HepG2 (cell line): ENCODE results near the gene MACROD2. TPM values are rescaled to one million over a fixed set of nuclear protein-coding genes. Genes with fewer than 3 reads are reported as not detected.

Source experiments
- ATAC-seq: fragments of 200-7000 bp; cut with Tn5 transposase; 3 replicates; pipeline ENCODE4 v1.9.1; 2020; ENCODE audit warnings: mild to moderate bottlenecking, moderate library complexity
- Bru-seq: library from RNA; stranded (reverse); fragments of 400-500 nt; gene quantifications from one replicate; lab custom pipeline; 2021; lab: Mats Ljungman, UMichigan
- BruChase-seq, 2 experiments: library from RNA; stranded (reverse); fragments of 400-500 nt; gene quantifications; one replicate each; lab custom pipeline; 2021; lab: Mats Ljungman, UMichigan
- BruUV-seq: library from RNA; stranded (reverse); fragments of 400-500 nt; replicated peaks from 2 replicates; lab custom pipeline; 2021; lab: Mats Ljungman, UMichigan
- CTCF ChIA-PET: fragments of 300-600 bp; formaldehyde crosslinking; extraction: SDS; loops from one replicate; lab custom pipeline; 2021; ENCODE audit warnings: low total read pairs, inconsistent platforms, low intra/inter-chr PET ratio; lab: Yijun Ruan, JAX
- POLR2A ChIA-PET: fragments of 350-600 bp; sonication (Branson Sonifier 250); formaldehyde crosslinking; loops from one replicate; lab custom pipeline; 2020; ENCODE audit warnings: antibody characterized with exemption, inconsistent platforms; lab: Yijun Ruan, JAX
- DNase-seq: peaks from one replicate; pipeline ENCODE4 v3.0.0-alpha.2; 2015; ENCODE audit warnings: low spot score
- FAIRE-seq: peaks from 3 replicates; lab custom pipeline; 2011; peaks lifted over from hg19 to GRCh38; lab: Jason Lieb, UNC
- H2AFZ ChIP-seq: one replicate; pipeline ENCODE4 v1.6.1; 2011; ENCODE audit warnings: low read length, inconsistent platforms
- H3K27ac ChIP-seq: fragments of 300-600 bp; 3 replicates; pipeline ENCODE4 v1.8.0; 2011; ENCODE audit warnings: mixed run types, mild to moderate bottlenecking, mixed read lengths, low read length, inconsistent platforms; ENCODE audit not compliant: insufficient read depth; ENCODE audit errors: extremely low read length
- H3K27me3 ChIP-seq, 2 experiments: fragments of 200-600 bp in 1 of 2; 2 replicates in 1 of 2; 3 replicates in 1 of 2; pipeline versions ENCODE4 v1.6.0 to v1.8.0; 2011; ENCODE audit warnings: low read length in 2 of 2, mild to moderate bottlenecking in 2 of 2, moderate library complexity in 2 of 2, inconsistent platforms in 1 of 2; ENCODE audit not compliant: insufficient read depth in 2 of 2, control insufficient read depth in 1 of 2
- H3K36me3 ChIP-seq, 2 experiments: fragments of 200-600 bp in 1 of 2; replicated peaks in 1 of 2; 2 replicates in 1 of 2; 3 replicates in 1 of 2; pipeline versions ENCODE4 v1.5.1 to v1.8.0; 2011; ENCODE audit warnings: low read length in 2 of 2, inconsistent platforms in 1 of 2; ENCODE audit not compliant: insufficient read depth in 2 of 2, control insufficient read depth in 1 of 2
- H3K4me1 ChIP-seq: 2 replicates; pipeline ENCODE4 v1.5.1; 2012; ENCODE audit warnings: low read length, inconsistent platforms; ENCODE audit not compliant: insufficient read depth
- H3K4me2 ChIP-seq: 2 replicates; pipeline ENCODE4 v1.6.0; 2011; ENCODE audit warnings: low read depth, low read length, inconsistent platforms
- H3K4me3 ChIP-seq, 3 experiments: fragments of 200-600 bp in 1 of 3; sonication (generic), shearing (Covaris generic) in 1 of 3; replicated peaks in 1 of 3; 2 replicates each; pipeline ENCODE4 v1.5.1; 2011 to 2016; ENCODE audit warnings: low read length in 3 of 3, inconsistent platforms in 2 of 3, low read depth in 2 of 3, mild to moderate bottlenecking in 2 of 3, control low read depth in 1 of 3, mixed read lengths in 1 of 3; ENCODE audit not compliant: insufficient read depth in 1 of 3
- H3K79me2 ChIP-seq: one replicate; pipeline ENCODE4 v1.6.1; 2011; ENCODE audit warnings: low read length, inconsistent platforms; ENCODE audit not compliant: insufficient read depth
- H3K9ac ChIP-seq: 2 replicates; pipeline ENCODE4 v1.6.0; 2011; ENCODE audit warnings: mild to moderate bottlenecking, low read depth, low read length, inconsistent platforms; ENCODE audit not compliant: insufficient read depth
- H3K9me3 ChIP-seq: 2 replicates; pipeline ENCODE4 v1.5.1; 2012; ENCODE audit warnings: mild to moderate bottlenecking, low read length
- H4K20me1 ChIP-seq: 2 replicates; pipeline ENCODE4 v1.6.0; 2011; ENCODE audit warnings: inconsistent platforms, mild to moderate bottlenecking, low read length, moderate library complexity; ENCODE audit not compliant: insufficient read depth
- ATF5 ChIP-seq: sonication (generic); formaldehyde crosslinking; IDR thresholded peaks from 2 replicates; pipeline ENCODE4 v1.4.0; 2020; ENCODE audit warnings: mild to moderate bottlenecking, low read depth, missing genetic modification reagents
- CBX1 ChIP-seq: IDR thresholded peaks from one replicate; pipeline ENCODE4 v1.6.1; 2016; ENCODE audit warnings: antibody characterized with exemption, low read depth
- CBX2 ChIP-seq, 2 experiments: fragments of 200-600 bp in 1 of 2; sonication (generic); formaldehyde crosslinking in 1 of 2; IDR thresholded peaks; 2 replicates each; pipeline versions ENCODE4 v1.7.0 to v1.8.1; 2018 to 2022; ENCODE audit warnings: low read depth in 2 of 2, low read length in 1 of 2, mild to moderate bottlenecking in 1 of 2, missing genetic modification reagents in 1 of 2
- EED ChIP-seq: sonication (generic); formaldehyde crosslinking; IDR thresholded peaks from 2 replicates; pipeline ENCODE4 v1.5.0; 2020; ENCODE audit warnings: mild to moderate bottlenecking, missing genetic modification reagents
- GMEB1 ChIP-seq: sonication (generic); formaldehyde crosslinking; IDR thresholded peaks from 2 replicates; pipeline ENCODE4 v1.5.1; 2020; ENCODE audit warnings: missing genetic modification reagents, mild to moderate bottlenecking, borderline replicate concordance
- MEIS1 ChIP-seq: sonication (generic); formaldehyde crosslinking; IDR thresholded peaks from 2 replicates; pipeline ENCODE4 v1.9.0; 2021; ENCODE audit warnings: mild to moderate bottlenecking, missing genetic modification reagents, moderate library complexity, borderline replicate concordance
- PCBP1 ChIP-seq: fragments of 200-400 bp; formaldehyde crosslinking; IDR thresholded peaks from 2 replicates; pipeline ENCODE4 v1.6.1; 2017; ENCODE audit warnings: mild to moderate bottlenecking, low read depth, low read length, borderline replicate concordance
- PITX1 ChIP-seq: sonication (generic); formaldehyde crosslinking; IDR thresholded peaks from 2 replicates; pipeline ENCODE4 v1.5.1; 2020; ENCODE audit warnings: mild to moderate bottlenecking, missing genetic modification reagents
- POLR2A ChIP-seq, 2 experiments: IDR thresholded peaks; 2 replicates each; pipeline ENCODE4 v1.6.1; 2011; ENCODE audit warnings: low read depth in 2 of 2, low read length in 2 of 2, mild to moderate bottlenecking in 1 of 2, moderate library complexity in 1 of 2; ENCODE audit not compliant: insufficient read depth in 1 of 2
- SMARCC2 ChIP-seq: fragments of 450-650 bp; IDR thresholded peaks from 2 replicates; pipeline ENCODE4 v1.6.1; 2017; ENCODE audit warnings: antibody characterized with exemption, mild to moderate bottlenecking
- ZNF280B ChIP-seq: sonication (generic); formaldehyde crosslinking; IDR thresholded peaks from 2 replicates; pipeline ENCODE4 v1.5.0; 2020; ENCODE audit warnings: missing genetic modification reagents, mild to moderate bottlenecking, borderline replicate concordance
- ZNF784 ChIP-seq: sonication (generic); formaldehyde crosslinking; IDR thresholded peaks from 2 replicates; pipeline ENCODE4 v1.5.1; 2020; ENCODE audit warnings: missing genetic modification reagents, mild to moderate bottlenecking, borderline replicate concordance
- ZNF891 ChIP-seq: sonication (generic); formaldehyde crosslinking; IDR thresholded peaks from 2 replicates; pipeline ENCODE4 v1.5.0; 2020; ENCODE audit warnings: mild to moderate bottlenecking, missing genetic modification reagents
- WGBS: methylation state at CpG from one replicate; pipeline ENCODE4 v1.1.6; 2017; ENCODE audit warnings: low lambda C conversion rate; 5-methylcytosine and 5-hydroxymethylcytosine counted together
- in situ Hi-C: cut with HindIII; loops from 2 replicates; pipeline ENCODE4 v1.10.0; 2017; ENCODE audit warnings: low pct_unique_long_range_greater_than_20kb; ENCODE audit not compliant: extremely low pct_ligation_motif_present
- intact Hi-C: fragments of 100-400 bp; cut with micrococcal nuclease; formaldehyde crosslinking; loops from one replicate; pipeline ENCODE4 v1.10.0; 2022; ENCODE audit not compliant: unreplicated experiment
- long read RNA-seq, 2 experiments: library from RNA in 1 of 2; library from polyadenylated mRNA in 1 of 2; stranded (forward) in 1 of 2; unstranded in 1 of 2; transcript quantifications; one replicate each; pipeline ENCODE4 v2.0.0, GENCODE V29; 2019 to 2022
- polyA minus RNA-seq, 3 experiments: library from RNA; depleted of rRNA, polyadenylated mRNA; stranded (reverse); fragments of >200 nt; gene quantifications; 2 replicates each; pipeline ENCODE4 v1.2.3, GENCODE V29; 2011; ENCODE audit warnings: low replicate concordance in 1 of 3
- polyA plus RNA-seq, 8 experiments: library from polyadenylated mRNA; depleted of rRNA in 3 of 8; stranded (reverse) in 7 of 8; unstranded in 1 of 8; fragments of >200 nt; fragmentation: Illumina TruSeq in 4 of 8; extraction: Trizol in 4 of 8; gene quantifications; 2 replicates each; pipeline versions ENCODE4 v1.2.1 to v1.2.3, GENCODE V29; 2011 to 2016; ENCODE audit warnings: low read depth in 4 of 8, missing spikeins in 1 of 8, mixed read lengths in 1 of 8; ENCODE audit not compliant: insufficient read depth in 1 of 8
- total RNA-seq, 5 experiments: library from RNA; depleted of rRNA; stranded (reverse); fragments of >200 nt; fragmentation: Illumina TruSeq; extraction: Trizol; gene quantifications; 2 replicates each; pipeline ENCODE4 v1.2.3, GENCODE V29; 2016; ENCODE audit warnings: low read depth in 1 of 5

MACROD2 gene
- total RNA-seq (2016; rRNA removed; fragmentation: Illumina TruSeq; extraction: Trizol): 0.35 and 0.51 TPM in 2 replicates
- not detected in 2 replicates for total RNA-seq (2016; cell fraction: cytosol; rRNA removed; fragmentation: Illumina TruSeq; extraction: Trizol; ENCODE audit: low read depth)
- total RNA-seq (2016; cell fraction: insoluble cytoplasmic fraction; rRNA removed; fragmentation: Illumina TruSeq; extraction: Trizol): 0.28 and 0.50 TPM in 2 replicates
- total RNA-seq (2016; cell fraction: membrane; rRNA removed; fragmentation: Illumina TruSeq; extraction: Trizol): 0.15 TPM in 1 of 2 replicates, not detected in the other
- total RNA-seq (2016; cell fraction: nucleus; rRNA removed; fragmentation: Illumina TruSeq; extraction: Trizol): 1.7 and 2.8 TPM in 2 replicates
- polyA plus RNA-seq (2011; rRNA removed): 0.13 and 0.21 TPM in 2 replicates
- 0.07 and 0.10 TPM in 2 replicates for polyA plus RNA-seq (2011; cell fraction: cytosol; rRNA removed)
- polyA plus RNA-seq (2011; cell fraction: nucleus; rRNA removed): 0.85 and 1.2 TPM in 2 replicates
- polyA plus RNA-seq (2012): 0.43 and 0.80 TPM in 2 replicates
- 0.24 TPM in 1 of 2 replicates, not detected in the other for polyA plus RNA-seq (2016; cell fraction: cytosol; fragmentation: Illumina TruSeq; extraction: Trizol; ENCODE audit: low read depth)
- 0.25 and 0.30 TPM in 2 replicates for polyA plus RNA-seq (2016; cell fraction: insoluble cytoplasmic fraction; fragmentation: Illumina TruSeq; extraction: Trizol; ENCODE audit: low read depth)
- polyA plus RNA-seq (2016; cell fraction: membrane; fragmentation: Illumina TruSeq; extraction: Trizol; ENCODE audit: low read depth): 0.20 and 0.45 TPM in 2 replicates
- 0.46 TPM in 1 of 2 replicates, not detected in the other for polyA plus RNA-seq (2016; cell fraction: nucleus; fragmentation: Illumina TruSeq; extraction: Trizol; ENCODE audit: insufficient read depth, low read depth)
- polyA minus RNA-seq (2011; rRNA and poly(A)+ RNA removed; ENCODE audit: low replicate concordance): 1.2 and 4.1 TPM in 2 replicates
- polyA minus RNA-seq (2011; cell fraction: cytosol; rRNA and poly(A)+ RNA removed): not detected in 2 replicates
- 7.5 and 7.8 TPM in 2 replicates for polyA minus RNA-seq (2011; cell fraction: nucleus; rRNA and poly(A)+ RNA removed)
- Bru-seq, nascent RNA: percentile 18 among the genes with signal in this experiment
- percentile 21 among the genes with signal in this experiment for BruChase-seq, experiment 1, labeled RNA remaining after a 6-hour chase
- BruChase-seq, experiment 2, labeled RNA remaining after a 2-hour chase: percentile 25 among the genes with signal in this experiment
- long read RNA-seq, experiment 1: 0 reads
- long read RNA-seq, experiment 2: 0 reads

GRCh38 chr20:13995086-13995665, at the start of gene MACROD2:
Gene MACROD2 (plus strand): TSS chr20:13995516.
- Histone ChIP-seq H3K79me2 (no peaks in the 10 kb centered on the region), H3K4me1 (peaks cover 7% of the 10 kb centered on the region; the same call in 1 of the 2 replicates), H3K27me3 (peaks cover 4 to 22% of the 10 kb centered on the region in 2 experiments; a peak in 4 of 5 replicates), H4K20me1 (no peaks in the 10 kb centered on the region), H3K4me3 (peak within 1 kb of the TSS; percentile 35 to 65 (median 64); a peak in 4 of 6 replicates), H3K9me3 (peaks cover 25% of the 10 kb centered on the region), H3K36me3 (no peaks in the 10 kb centered on the region), H3K9ac (no peak within 1 kb of the TSS), H2AFZ (no peak within 1 kb of the TSS), H3K27ac (no peak within 1 kb of the TSS), H3K4me2 (peak within 1 kb of the TSS; percentile 63)
- no TSS peak for BruUV-seq
- peak; percentile 92 for ATAC-seq
- intact Hi-C loops: no loop called here
- in situ Hi-C loops: no loop called here
- 11% methylated on average over 47 of the region's 61 CpGs for WGBS
- no peak for FAIRE-seq
- ChIA-PET CTCF (no interaction called here), POLR2A (no interaction called here)
- peak; percentile 49 for DNase-seq
- TF ChIP-seq MEIS1 (CRISPR knock-in tag) (peak; percentile 79), ZNF280B (peak; percentile 68; the same call in 1 of the 2 replicates), CBX1 (no peak), EED (CRISPR knock-in tag) (peak; percentile 84; the same call in 1 of the 2 replicates), SMARCC2 (no peak), ATF5 (no peak), PCBP1 (0 out of 2 replicates have a peak, but pooled peaks have one; percentile 1), POLR2A (IDR thresholded peaks at IDR 0.05; ENCODE audit: insufficient read depth in 1 of 2, low read depth in 2 of 2, low read length in 2 of 2) (no peak), PITX1 (0 out of 2 replicates have a peak, but pooled peaks have one; percentile 28), GMEB1 (CRISPR knock-in tag) (peak; percentile 27; the same call in 1 of the 2 replicates), CBX2 (IDR thresholded peaks at IDR 0.05; ENCODE audit: low read depth, low read length) (no peak), CBX2 (CRISPR knock-in tag; IDR thresholded peaks at IDR 0.05; ENCODE audit: low read depth) (no peak), ZNF784 (0 out of 2 replicates have a peak, but pooled peaks have one; percentile 19), ZNF891 (CRISPR knock-in tag) (0 out of 2 replicates have a peak, but pooled peaks have one; percentile 31)
